Keratinocyte (primary cell): ENCODE measurements around the gene COMT. TPM values are rescaled to one million over a fixed set of nuclear protein-coding genes. Genes with fewer than 3 reads are reported as not detected.

ENCODE experiments used
- DNase-seq: peaks from one replicate; pipeline ENCODE4 v3.0.0-alpha.2; 2011; ENCODE audit warnings: low read depth, missing footprints, low spot score
- FAIRE-seq: peaks from 2 replicates; lab custom pipeline; 2011; peaks lifted over from hg19 to GRCh38; lab: Jason Lieb, UNC
- H2AFZ ChIP-seq: 2 replicates; pipeline ENCODE4 v1.6.0; 2012; ENCODE audit warnings: low read length, control low read depth, inconsistent platforms; ENCODE audit not compliant: control insufficient read depth
- H3K27ac ChIP-seq: 2 replicates; pipeline ENCODE4 v1.5.1; 2011; ENCODE audit warnings: low read length; ENCODE audit not compliant: control insufficient read depth, insufficient read depth
- H3K27me3 ChIP-seq: 3 replicates; pipeline ENCODE4 v1.6.0; 2011; ENCODE audit warnings: low read length; ENCODE audit not compliant: control insufficient read depth, insufficient read depth; ENCODE audit errors: extremely low read depth
- H3K36me3 ChIP-seq, 2 experiments: 2 replicates in 1 of 2; 3 replicates in 1 of 2; pipeline ENCODE4 v1.5.1; 2011; ENCODE audit warnings: low read length in 2 of 2, mild to moderate bottlenecking in 1 of 2; ENCODE audit not compliant: control insufficient read depth in 2 of 2, insufficient read depth in 2 of 2; ENCODE audit errors: extremely low read depth in 1 of 2
- H3K4me1 ChIP-seq: 3 replicates; pipeline ENCODE4 v1.5.1; 2011; ENCODE audit warnings: low read length; ENCODE audit not compliant: control insufficient read depth, insufficient read depth; ENCODE audit errors: extremely low read depth
- H3K4me2 ChIP-seq: 3 replicates; pipeline ENCODE4 v1.6.0; 2011; ENCODE audit warnings: low read depth, low read length; ENCODE audit not compliant: control insufficient read depth, insufficient read depth; ENCODE audit errors: extremely low read depth
- H3K4me3 ChIP-seq, 3 experiments: fragments of 200-600 bp in 1 of 3; sonication (generic) in 1 of 3; 2 replicates in 2 of 3; 3 replicates in 1 of 3; pipeline ENCODE4 v1.5.1; 2011 to 2016; ENCODE audit warnings: low read length in 3 of 3, mild to moderate bottlenecking in 3 of 3, control low read depth in 2 of 3, inconsistent platforms in 1 of 3, low read depth in 1 of 3, mixed read lengths in 1 of 3, mixed run types in 1 of 3, moderate library complexity in 1 of 3; ENCODE audit not compliant: control insufficient read depth in 2 of 3, insufficient read depth in 2 of 3; ENCODE audit errors: extremely low read depth in 1 of 3
- H3K79me2 ChIP-seq: 2 replicates; pipeline ENCODE4 v1.6.0; 2012; ENCODE audit warnings: low read length; ENCODE audit not compliant: control insufficient read depth, insufficient read depth
- H3K9ac ChIP-seq: 3 replicates; pipeline ENCODE4 v1.6.0; 2011; ENCODE audit warnings: low read length; ENCODE audit not compliant: control insufficient read depth, insufficient read depth; ENCODE audit errors: extremely low read depth
- H3K9me1 ChIP-seq: 3 replicates; pipeline ENCODE4 v1.6.0; 2011; ENCODE audit warnings: low read length; ENCODE audit not compliant: control insufficient read depth, insufficient read depth; ENCODE audit errors: extremely low read depth
- H3K9me3 ChIP-seq: 2 replicates; pipeline ENCODE4 v1.5.1; 2012; ENCODE audit warnings: low read depth, low read length; ENCODE audit not compliant: control insufficient read depth
- H4K20me1 ChIP-seq: 3 replicates; pipeline ENCODE4 v1.6.0; 2011; ENCODE audit warnings: low read length; ENCODE audit not compliant: control insufficient read depth, insufficient read depth; ENCODE audit errors: extremely low read depth
- CTCF ChIP-seq, 3 experiments: IDR thresholded peaks in 1 of 3; conservative IDR thresholded peaks in 1 of 3; optimal IDR thresholded peaks in 1 of 3; 2 replicates in 2 of 3; 3 replicates in 1 of 3; pipeline versions ENCODE3 to v1.5.1; 2011; ENCODE audit warnings: low read length in 3 of 3, mild to moderate bottlenecking in 3 of 3, moderate library complexity in 2 of 3, control low read depth in 1 of 3, inconsistent platforms in 1 of 3; ENCODE audit not compliant: insufficient read depth in 2 of 3; ENCODE audit errors: extremely low read depth in 1 of 3
- EZH2 ChIP-seq: IDR thresholded peaks from one replicate; pipeline ENCODE4 v1.6.1; 2012; ENCODE audit warnings: inconsistent platforms, mild to moderate bottlenecking, low read length, moderate library complexity
- dilution Hi-C: fragments of 300-500 bp; cut with MboI; formaldehyde crosslinking; loops from one replicate; pipeline ENCODE4 v1.7.0; 2020; ENCODE audit warnings: low sequenced_read_pairs; ENCODE audit not compliant: extremely low pct_ligation_motif_present
- polyA plus RNA-seq, 5 experiments: library from polyadenylated mRNA; depleted of rRNA in 3 of 5; stranded (reverse) in 3 of 5; stranded (forward) in 1 of 5; unstranded in 1 of 5; fragments of >200 nt; gene quantifications; 1 replicate in 1 of 5; 2 replicates in 3 of 5; 3 replicates in 1 of 5; pipeline versions ENCODE4 v1.2.1 to v1.2.3, GENCODE V29; 2011 to 2012; ENCODE audit warnings: missing spikeins in 2 of 5, low read depth in 1 of 5, low replicate concordance in 1 of 5

Gene COMT
- polyA plus RNA-seq, 1 donor (not counting 4 experiments of a cell fraction or from before 2014, with no cell fraction given) = 139 TPM

GRCh38 chr22:19970031-19970478 is 28.5 kb downstream of the COMT start:
- H3K4me3 ChIP-seq = no peak overlapping the region
- H3K27me3 ChIP-seq = no peaks in the 10 kb centered on the region
- no peak overlapping the region for H3K27ac ChIP-seq
- FAIRE-seq (no peak), DNase-seq (no peak)
- dilution Hi-C loops = no loop called here
- H3K9me3 ChIP-seq = no peaks in the 10 kb centered on the region
- H3K4me1 ChIP-seq = peaks cover 6% of the 10 kb centered on the region
- no peak overlapping the region for H3K9ac ChIP-seq
- peaks cover 12 to 25% of the 10 kb centered on the region in 2 experiments for H3K36me3 ChIP-seq
- no peak overlapping the region for H2AFZ ChIP-seq
- no peaks in the 10 kb centered on the region for H3K9me1 ChIP-seq
- TF ChIP-seq CTCF (optimal IDR thresholded peaks at IDR 0.05 in 1 of 3, IDR thresholded peaks at IDR 0.05 in 1 of 3, conservative IDR thresholded peaks at IDR 0.05 in 1 of 3; ENCODE audit: extremely low read depth in 1 of 3, insufficient read depth in 2 of 3, low read length in 3 of 3) (no peak), EZH2 (no peak)
- H4K20me1 ChIP-seq = peaks cover 3% of the 10 kb centered on the region
- H3K79me2 ChIP-seq = no peaks in the 10 kb centered on the region
- no peak overlapping the region for H3K4me2 ChIP-seq

GRCh38 chr22:19970479-19971275 is 29.1 kb downstream of the COMT start:
- no peak overlapping the region for H3K27ac ChIP-seq
- no peak overlapping the region for H3K9ac ChIP-seq
- no peaks in the 10 kb centered on the region for H3K79me2 ChIP-seq
- dilution Hi-C loops = no loop called here
- H4K20me1 ChIP-seq = peaks cover 5% of the 10 kb centered on the region
- H3K9me3 ChIP-seq = no peaks in the 10 kb centered on the region
- H2AFZ ChIP-seq = no peak overlapping the region
- H3K9me1 ChIP-seq = no peaks in the 10 kb centered on the region
- peaks cover 12 to 25% of the 10 kb centered on the region in 2 experiments for H3K36me3 ChIP-seq
- FAIRE-seq (peak; percentile 13), DNase-seq (no peak)
- H3K27me3 ChIP-seq = no peaks in the 10 kb centered on the region
- peaks cover 13% of the 10 kb centered on the region for H3K4me1 ChIP-seq
- H3K4me3 ChIP-seq = no peak overlapping the region
- TF ChIP-seq EZH2 (no peak), CTCF (optimal IDR thresholded peaks at IDR 0.05 in 1 of 3, IDR thresholded peaks at IDR 0.05 in 1 of 3, conservative IDR thresholded peaks at IDR 0.05 in 1 of 3; ENCODE audit: extremely low read depth in 1 of 3, insufficient read depth in 2 of 3, low read length in 3 of 3) (peak; percentile 75 to 99 (median 97))
- no peak overlapping the region for H3K4me2 ChIP-seq
